GM23338 (cell line): Measurements from ENCODE around the gene MATCAP1. TPM values are rescaled to one million over a fixed set of nuclear protein-coding genes. Genes with fewer than 3 reads are reported as not detected.

ENCODE experiments used
- ATAC-seq: fragments of 200-7000 bp; cut with Tn5 transposase; 3 replicates; pipeline ENCODE4 v1.9.1; 2020
- DNase-seq: peaks from one replicate; pipeline ENCODE4 v3.0.0-alpha.2; 2015; ENCODE audit warnings: low spot score
- H2AFZ ChIP-seq: fragments of 200-600 bp; sonication (generic); 2 replicates; pipeline ENCODE4 v1.8.0; 2016; ENCODE audit warnings: antibody characterized with exemption, mild to moderate bottlenecking, moderate library complexity
- H3F3A ChIP-seq: fragments of 200-600 bp; sonication (generic); replicated peaks from 2 replicates; pipeline ENCODE4 v1.8.0; 2017; ENCODE audit warnings: antibody characterized with exemption, mixed run types, low read depth
- H3K27ac ChIP-seq: fragments of 200-600 bp; sonication (generic); 2 replicates; pipeline ENCODE4 v1.6.1; 2016; ENCODE audit warnings: low read depth
- H3K27me3 ChIP-seq: fragments of 200-600 bp; sonication (generic); 2 replicates; pipeline ENCODE4 v1.8.0; 2016; ENCODE audit warnings: mild to moderate bottlenecking, mixed run types, moderate library complexity; ENCODE audit not compliant: insufficient read depth
- H3K36me3 ChIP-seq: fragments of 200-600 bp; sonication (generic); 2 replicates; pipeline ENCODE4 v1.8.0; 2016; ENCODE audit warnings: mild to moderate bottlenecking; ENCODE audit not compliant: insufficient read depth
- H3K4me1 ChIP-seq: fragments of 200-600 bp; sonication (generic); 2 replicates; pipeline ENCODE4 v1.8.0; 2016; ENCODE audit warnings: mild to moderate bottlenecking, moderate library complexity; ENCODE audit not compliant: insufficient read depth
- H3K4me2 ChIP-seq: fragments of 200-600 bp; sonication (generic); 2 replicates; pipeline ENCODE4 v1.7.1; 2017; ENCODE audit warnings: mixed run types
- H3K4me3 ChIP-seq: fragments of 200-600 bp; sonication (generic); 2 replicates; pipeline ENCODE4 v1.6.1; 2016; ENCODE audit warnings: mixed run types
- H3K79me2 ChIP-seq: fragments of 200-600 bp; sonication (generic); replicated peaks from 2 replicates; pipeline ENCODE4 v1.8.0; 2017; ENCODE audit warnings: mild to moderate bottlenecking; ENCODE audit not compliant: insufficient read depth
- H3K9me2 ChIP-seq: fragments of 200-600 bp; sonication (generic); 2 replicates; pipeline ENCODE4 v1.8.0; 2017; ENCODE audit not compliant: insufficient read depth
- H4K20me1 ChIP-seq: fragments of 200-600 bp; sonication (generic); replicated peaks from 2 replicates; pipeline ENCODE4 v1.8.0; 2017; ENCODE audit warnings: mild to moderate bottlenecking; ENCODE audit not compliant: insufficient read depth
- H3K27ac Mint-ChIP-seq: 2 replicates; pipeline ENCODE4 v1.8.0; 2020; ENCODE audit warnings: inconsistent platforms, mild to moderate bottlenecking, moderate library complexity, mixed read lengths
- H3K27me3 Mint-ChIP-seq: 3 replicates; pipeline ENCODE4 v1.8.0; 2022; ENCODE audit warnings: low read depth, mild to moderate bottlenecking, moderate library complexity, mixed read lengths, inconsistent platforms; ENCODE audit not compliant: insufficient read depth, poor library complexity
- H3K36me3 Mint-ChIP-seq: 3 replicates; pipeline ENCODE4 v1.8.0; 2021; ENCODE audit warnings: low read depth, mild to moderate bottlenecking, inconsistent platforms, moderate library complexity, mixed read lengths
- H3K4me1 Mint-ChIP-seq: 3 replicates; pipeline ENCODE4 v1.8.0; 2020; ENCODE audit warnings: mild to moderate bottlenecking, inconsistent platforms, mixed read lengths
- H3K4me3 Mint-ChIP-seq: 3 replicates; pipeline ENCODE4 v1.8.0; 2021; ENCODE audit warnings: moderate library complexity, mild to moderate bottlenecking, inconsistent platforms, mixed read lengths
- H3K9me3 Mint-ChIP-seq: 3 replicates; pipeline ENCODE4 v1.8.0; 2020; ENCODE audit warnings: moderate library complexity, mild to moderate bottlenecking, inconsistent platforms, mixed read lengths
- EZH2 ChIP-seq: fragments of 200-600 bp; sonication (generic); IDR thresholded peaks from one replicate; pipeline ENCODE4 v1.8.0; 2017; ENCODE audit warnings: antibody characterized with exemption, mild to moderate bottlenecking, low read depth; ENCODE audit not compliant: unreplicated experiment
- JUNB ChIP-seq: IDR thresholded peaks from one replicate; pipeline ENCODE4 v1.6.1; 2016; ENCODE audit warnings: antibody characterized with exemption; ENCODE audit not compliant: unreplicated experiment
- ZNF331 ChIP-seq: fragments of 250-450 bp; sonication (Bioruptor Pico); IDR thresholded peaks from 2 replicates; pipeline ENCODE4 v1.5.0; 2020; ENCODE audit warnings: low read depth, mild to moderate bottlenecking, moderate library complexity
- ZNF462 ChIP-seq: fragments of 250-450 bp; sonication (Bioruptor Pico); IDR thresholded peaks from 2 replicates; pipeline ENCODE4 v1.5.0; 2020; ENCODE audit warnings: mild to moderate bottlenecking, moderate library complexity
- polyA plus RNA-seq: library from polyadenylated mRNA; unstranded; fragments of >200 nt; fragmentation: Nextera tagmentation; extraction: Ambion mirVana; gene quantifications from 2 replicates; pipeline ENCODE4 v1.2.1, GENCODE V29; 2016
- total RNA-seq: library from RNA; depleted of rRNA; stranded (reverse); fragments of >200 nt; shearing (Covaris generic); gene quantifications from 2 replicates; pipeline ENCODE4 v1.2.3, GENCODE V29; 2014

MATCAP1 gene
- total and polyA plus RNA-seq, 2 experiments from 2014 or later = 9.5 to 22.7 TPM

- Histone ChIP-seq H3K9me2 (no peaks in the 10 kb centered on the region), H3K27ac (no peak overlapping the region), H3K4me2 (no peak overlapping the region), H3K4me3 (no peak overlapping the region), H2AFZ (no peak overlapping the region), H3K27me3 (no peaks in the 10 kb centered on the region), H4K20me1 (peaks cover 5% of the 10 kb centered on the region; the same call in 1 of the 2 replicates), H3K36me3 (peaks cover 9% of the 10 kb centered on the region; the same call in 1 of the 2 replicates), H3K79me2 (peaks cover 11% of the 10 kb centered on the region), H3K4me1 (peaks cover 3% of the 10 kb centered on the region; the same call in 1 of the 2 replicates), H3F3A (no peaks in the 10 kb centered on the region)
- H3K9me3 Mint-ChIP-seq = no peaks in the 10 kb centered on the region
- H3K4me1 Mint-ChIP-seq = peaks cover 14% of the 10 kb centered on the region
- H3K4me3 Mint-ChIP-seq = no peak overlapping the region; the same call in 2 of the 3 replicates
- TF ChIP-seq ZNF331 (CRISPR knock-in tag) (no peak), ZNF462 (CRISPR knock-in tag) (no peak), JUNB (no peak), EZH2 (no peak)
- no peak overlapping the region for H3K27ac Mint-ChIP-seq
- H3K27me3 Mint-ChIP-seq = peaks cover 15% of the 10 kb centered on the region
- ATAC-seq (no peak), DNase-seq (no peak)
- H3K36me3 Mint-ChIP-seq = peaks cover 61% of the 10 kb centered on the region
Measured at GRCh38 chr16:67229906-67230808, 46.4 kb upstream of the MATCAP1 start.
